Stimulated activated CD8-positive, alpha-beta memory T cell treated with anti-CD3 and anti-CD28 coated beads, Interleukin-7, amount 100 ng/mL, for 4 hours (primary cell): ENCODE results near the gene PRKG2.
"Not testable (repeated sequence)": the region's sequence is repeated elsewhere in the genome, so short reads cannot be mapped to it uniquely, and the experiment has no call there.

Experiments used
- DNase-seq, 2 donors: peaks; one replicate each; pipeline ENCODE4 v3.0.0-alpha.2; 2020; ENCODE audit warnings: low read depth in 2 of 2

Gene PRKG2, protein sequence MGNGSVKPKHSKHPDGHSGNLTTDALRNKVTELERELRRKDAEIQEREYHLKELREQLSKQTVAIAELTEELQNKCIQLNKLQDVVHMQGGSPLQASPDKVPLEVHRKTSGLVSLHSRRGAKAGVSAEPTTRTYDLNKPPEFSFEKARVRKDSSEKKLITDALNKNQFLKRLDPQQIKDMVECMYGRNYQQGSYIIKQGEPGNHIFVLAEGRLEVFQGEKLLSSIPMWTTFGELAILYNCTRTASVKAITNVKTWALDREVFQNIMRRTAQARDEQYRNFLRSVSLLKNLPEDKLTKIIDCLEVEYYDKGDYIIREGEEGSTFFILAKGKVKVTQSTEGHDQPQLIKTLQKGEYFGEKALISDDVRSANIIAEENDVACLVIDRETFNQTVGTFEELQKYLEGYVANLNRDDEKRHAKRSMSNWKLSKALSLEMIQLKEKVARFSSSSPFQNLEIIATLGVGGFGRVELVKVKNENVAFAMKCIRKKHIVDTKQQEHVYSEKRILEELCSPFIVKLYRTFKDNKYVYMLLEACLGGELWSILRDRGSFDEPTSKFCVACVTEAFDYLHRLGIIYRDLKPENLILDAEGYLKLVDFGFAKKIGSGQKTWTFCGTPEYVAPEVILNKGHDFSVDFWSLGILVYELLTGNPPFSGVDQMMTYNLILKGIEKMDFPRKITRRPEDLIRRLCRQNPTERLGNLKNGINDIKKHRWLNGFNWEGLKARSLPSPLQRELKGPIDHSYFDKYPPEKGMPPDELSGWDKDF

DNA sequence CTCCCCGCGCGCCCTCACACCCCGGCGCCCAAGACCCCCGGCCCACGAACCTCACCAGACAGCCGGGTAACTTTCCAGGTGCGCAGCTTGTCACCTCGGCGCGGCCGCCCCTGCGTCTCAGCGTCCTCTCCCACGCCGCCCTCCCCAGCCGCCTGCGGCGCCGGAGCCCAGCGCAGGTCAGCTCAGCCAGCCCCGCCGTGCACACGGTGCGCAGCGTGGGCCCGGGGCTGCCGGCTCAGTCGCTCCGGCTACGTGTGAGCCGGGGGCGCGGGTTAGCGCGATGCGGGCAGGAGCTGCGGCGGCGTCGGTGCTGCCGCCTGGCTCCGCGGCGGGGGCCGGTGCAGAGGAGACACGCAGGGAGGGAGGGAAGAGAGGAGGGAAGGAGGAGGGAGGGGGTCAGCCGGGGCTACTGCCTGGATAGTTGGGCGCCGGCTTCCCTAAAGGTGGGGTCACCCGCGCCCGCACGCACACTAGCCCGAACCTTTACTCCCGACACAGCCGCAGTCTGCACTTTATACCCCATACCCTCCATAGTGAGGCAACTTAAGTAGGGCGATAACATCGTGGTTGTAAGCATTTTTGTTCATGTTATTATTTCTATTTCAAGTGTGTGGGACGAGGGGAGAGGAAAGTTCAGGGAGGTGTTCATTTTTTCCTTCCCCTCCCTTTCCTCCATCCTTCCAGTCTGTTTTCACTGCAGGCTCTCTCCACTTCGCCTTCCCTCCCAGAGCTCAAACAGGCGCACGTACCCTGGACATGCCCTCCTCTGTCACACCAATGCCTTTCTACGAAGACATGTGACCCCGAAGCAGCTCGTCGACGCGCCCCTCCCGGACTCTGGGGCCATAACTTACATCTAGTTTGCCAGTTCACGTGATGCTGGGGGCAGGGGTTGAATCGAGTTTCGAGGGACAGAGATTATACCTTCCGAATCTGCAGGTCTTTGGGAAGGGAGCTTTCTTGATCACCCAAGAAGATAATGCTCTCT, at the start of gene PRKG2:
PRKG2 (minus strand) TSS at position 342 of the 988 bp plus-strand sequence. CDS start 10,175 bp downstream, outside the sequence.
- DNase-seq, result no peak

DNA sequence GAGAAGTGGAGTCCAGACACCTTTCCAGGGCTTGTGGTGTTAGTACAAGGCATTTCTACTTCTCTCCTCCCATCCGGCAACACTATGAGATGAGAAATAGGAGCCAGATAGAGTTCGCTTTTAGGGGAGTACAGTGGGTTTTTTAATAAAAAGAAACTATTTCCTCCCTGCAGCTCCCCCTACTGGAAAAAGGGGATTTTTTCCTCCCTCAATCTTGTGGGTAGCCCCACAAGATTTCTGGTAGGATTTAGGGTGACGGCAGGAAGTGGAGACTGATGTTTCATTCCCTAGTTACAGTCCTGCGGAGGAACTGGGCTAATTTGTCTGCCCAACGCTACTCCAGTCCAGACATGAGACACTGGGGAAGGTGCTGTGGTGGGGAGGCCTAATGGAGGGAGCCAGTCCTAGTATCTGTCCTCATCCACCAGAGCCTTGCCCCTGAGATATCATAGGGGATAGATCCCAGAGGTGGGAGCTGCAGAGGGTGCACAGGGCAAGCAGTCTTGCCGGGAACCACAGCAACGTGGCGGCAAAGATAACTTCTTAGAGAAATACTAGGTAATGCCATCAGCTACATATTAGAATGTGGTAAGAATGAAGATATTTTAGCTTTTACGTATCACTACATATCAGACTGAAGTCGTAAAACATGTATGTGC, 45.5 kb upstream of the PRKG2 start:
- no peak for DNase-seq

DNA sequence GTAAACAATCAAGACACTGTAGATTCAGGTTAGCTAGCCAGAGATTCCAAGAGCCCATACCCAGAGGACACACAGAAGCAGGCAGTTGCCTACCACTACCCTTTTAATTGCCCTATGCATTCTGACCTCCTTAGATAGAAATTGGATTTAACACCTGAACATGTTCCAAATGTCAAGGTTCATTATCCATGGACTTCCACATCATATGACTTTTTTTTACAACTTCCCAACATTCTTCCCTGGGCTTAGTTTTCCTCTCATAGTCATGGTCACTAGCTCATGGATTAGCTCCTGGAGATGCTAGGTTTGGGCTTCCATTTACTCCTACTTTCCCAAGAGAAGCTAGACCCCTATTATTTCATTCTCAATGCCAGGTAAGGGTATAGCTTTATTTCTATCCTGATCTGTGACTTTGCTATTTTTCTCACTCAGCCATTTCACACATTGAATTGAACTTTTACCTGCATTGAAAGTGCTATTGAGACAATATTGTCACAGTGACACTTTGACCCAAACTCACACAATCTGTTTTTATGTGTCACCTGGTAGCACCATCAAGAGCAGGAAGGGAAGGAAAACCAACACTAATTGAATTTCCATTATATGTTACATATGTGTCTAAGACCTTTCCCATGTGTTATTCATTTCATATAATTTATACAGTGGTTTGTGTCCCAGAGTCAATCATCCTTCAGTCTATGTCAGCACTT, 44.0 kb upstream of the PRKG2 start:
- DNase-seq, result no peak

DNA sequence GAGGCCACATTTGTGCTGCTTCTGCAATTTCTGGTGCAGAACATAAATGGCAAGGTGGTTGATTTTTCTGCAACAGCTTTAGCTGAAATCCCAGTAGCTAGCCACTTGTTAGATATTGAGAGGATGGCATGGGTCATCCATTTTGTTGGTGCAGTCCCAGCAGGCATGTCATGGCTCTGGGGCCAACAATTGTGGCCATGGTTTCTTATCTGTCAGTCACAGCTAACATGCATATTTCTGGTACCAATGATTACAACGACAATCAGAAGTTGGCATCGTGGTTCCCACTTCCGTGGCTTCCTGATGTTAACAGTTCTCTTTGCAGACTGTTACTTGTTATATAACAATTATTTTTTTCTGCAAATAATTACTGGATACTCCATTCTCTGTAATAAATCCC, 42.8 kb upstream of the PRKG2 start:
- DNase-seq, result no peak

DNA sequence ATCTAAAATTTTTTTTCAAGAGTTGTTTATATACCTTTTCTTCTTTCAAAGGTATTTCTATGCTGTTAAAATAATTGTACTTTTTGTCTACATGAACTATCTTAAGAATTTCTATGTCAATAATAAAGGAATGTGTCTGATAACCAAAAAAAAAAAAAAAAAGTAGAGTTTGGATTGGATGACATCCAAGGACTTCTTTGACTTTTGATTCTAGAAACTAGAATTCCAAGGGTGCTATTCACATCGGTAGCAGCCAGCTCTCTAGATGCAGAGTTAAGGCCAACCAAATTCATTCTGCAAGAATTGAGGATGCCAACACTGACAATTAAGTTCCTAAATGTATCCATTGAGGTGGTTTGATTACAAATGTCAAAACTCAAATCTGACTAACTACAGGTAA, 42.0 kb upstream of the PRKG2 start:
- no peak for DNase-seq

DNA sequence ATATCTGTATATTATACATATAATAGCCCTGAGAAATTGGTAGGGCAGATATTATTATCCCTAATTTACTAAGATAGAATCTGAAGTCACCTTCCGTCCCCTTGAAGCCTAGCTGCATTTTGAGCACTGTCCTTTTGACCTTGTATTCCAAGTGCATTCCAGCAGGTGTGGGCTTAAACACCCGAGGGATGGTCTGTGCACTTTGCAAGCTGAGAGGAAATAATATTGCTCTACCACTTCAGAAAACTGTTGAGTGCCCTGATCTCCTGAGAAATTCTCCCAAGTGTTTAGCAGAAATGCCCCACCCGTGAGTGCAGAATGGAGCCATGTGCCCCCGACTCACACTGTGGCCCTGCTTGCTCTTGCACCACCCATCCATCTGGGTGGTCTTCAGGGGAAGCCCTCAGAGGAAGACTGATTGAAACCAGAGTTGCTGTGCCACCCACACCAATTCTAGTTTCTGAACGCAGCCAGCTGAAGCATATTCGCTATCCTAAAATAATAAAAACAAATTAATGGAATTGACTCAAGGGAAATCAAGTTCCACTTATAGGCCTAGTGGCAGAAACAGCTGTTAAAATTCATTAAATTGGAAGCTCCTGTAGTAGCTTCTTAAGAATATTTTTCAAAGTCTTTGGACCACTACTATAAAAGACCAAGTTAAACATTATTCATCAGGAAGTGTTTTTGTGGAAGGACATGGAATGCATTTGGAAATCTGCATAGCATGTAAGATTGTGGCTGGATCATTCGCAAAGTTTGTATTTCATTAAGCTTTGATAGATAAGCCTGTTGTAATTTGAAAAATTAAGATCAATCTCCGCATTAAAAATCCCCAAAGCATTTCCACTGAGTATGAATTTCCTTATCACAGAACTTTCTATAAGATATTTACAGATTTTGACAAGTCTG, 41.3 kb upstream of the PRKG2 start:
- DNase-seq, result no peak

DNA sequence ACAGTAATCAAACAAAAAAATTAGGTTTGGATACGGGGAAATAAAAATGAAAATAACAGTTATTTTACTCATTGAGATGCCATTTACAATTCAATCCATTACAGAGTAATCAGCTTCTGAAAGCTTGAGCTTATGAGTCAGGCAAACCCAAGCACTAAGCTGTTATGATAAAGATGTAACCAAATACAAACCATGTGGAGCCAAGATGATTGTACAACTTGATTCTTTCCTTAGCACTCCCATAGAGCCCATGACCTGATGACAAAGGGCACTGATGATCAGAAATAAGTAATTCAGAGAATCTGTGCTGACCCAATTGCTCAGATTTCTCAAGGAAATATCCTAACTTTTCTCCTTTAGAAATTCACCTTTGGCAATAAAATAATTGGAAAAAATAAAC, 40.5 kb upstream of the PRKG2 start:
- DNase-seq, result no peak

DNA sequence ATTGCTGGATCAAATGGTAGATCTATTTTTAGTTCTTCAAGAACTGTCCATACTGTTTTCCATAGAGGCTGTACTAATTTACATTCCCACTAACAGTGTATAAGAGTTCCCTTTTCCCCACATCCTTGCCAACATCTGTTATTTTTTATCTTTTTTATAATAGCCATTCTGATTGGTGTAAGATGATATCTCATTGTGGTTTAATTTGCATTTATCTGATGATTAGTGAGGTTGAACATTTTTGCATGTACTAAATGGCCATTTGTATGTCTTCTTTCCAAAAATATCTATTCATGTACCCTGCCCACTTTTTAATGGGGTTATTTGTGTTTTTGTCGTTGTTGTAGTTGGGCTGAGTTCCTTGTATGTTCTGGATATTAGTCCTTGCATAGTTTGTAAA, 35.4 kb upstream of the PRKG2 start:
- DNase-seq, result no peak

DNA sequence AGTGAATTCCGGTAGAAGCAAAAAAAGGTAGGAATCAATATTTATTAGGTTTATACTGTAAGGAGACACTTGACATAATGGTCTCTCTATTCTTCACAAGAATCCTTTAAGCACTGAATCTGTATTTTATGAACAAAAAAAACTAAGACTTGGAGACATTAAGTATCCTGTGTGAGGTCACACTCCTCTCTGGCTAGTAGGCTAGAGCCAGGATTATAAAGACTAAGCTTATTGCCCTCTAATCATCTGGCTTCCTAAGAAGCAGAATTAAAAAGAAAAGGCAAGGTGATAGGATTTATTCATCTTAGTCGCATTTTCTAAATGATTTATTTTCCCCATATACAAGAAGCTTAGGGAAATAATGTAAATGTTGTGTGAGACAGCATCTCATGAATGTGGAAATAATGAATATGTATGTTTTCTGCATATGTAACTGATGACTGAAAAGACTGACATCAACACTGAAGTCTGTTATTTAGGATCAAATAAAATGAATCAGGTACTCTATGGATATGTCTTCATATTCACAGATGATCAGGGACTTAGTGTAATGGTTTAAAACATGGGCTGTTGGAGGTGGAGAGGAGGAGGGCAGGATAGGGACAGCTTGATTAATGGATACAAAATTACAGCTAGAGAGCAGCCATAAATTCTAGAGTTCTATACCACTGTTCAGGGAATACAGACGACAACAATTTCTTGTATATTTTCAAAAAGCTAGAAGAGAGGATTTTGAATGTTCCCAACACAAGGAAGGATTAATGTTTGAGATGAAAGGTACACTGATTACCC, 30.4 kb upstream of the PRKG2 start:
- DNase-seq, result no peak

DNA sequence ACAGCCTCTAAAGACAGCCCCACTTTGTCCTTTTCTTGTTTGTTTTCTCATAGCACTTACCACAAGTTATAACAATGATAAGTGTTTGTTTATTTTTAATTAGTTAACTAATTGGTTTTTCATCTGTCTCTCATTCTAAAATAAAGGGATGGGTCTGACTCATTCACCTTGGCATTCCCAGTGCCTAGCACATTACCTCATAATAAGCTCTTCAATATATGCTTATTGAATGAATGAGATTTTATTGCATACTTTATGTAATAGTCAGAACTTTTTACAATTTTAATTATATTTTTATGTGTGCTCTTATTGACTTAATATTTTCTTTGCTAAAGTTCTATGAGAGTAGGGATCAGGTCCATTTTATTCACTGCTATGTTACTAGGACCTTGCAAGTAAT, 22.8 kb upstream of the PRKG2 start:
- DNase-seq, result no peak

DNA sequence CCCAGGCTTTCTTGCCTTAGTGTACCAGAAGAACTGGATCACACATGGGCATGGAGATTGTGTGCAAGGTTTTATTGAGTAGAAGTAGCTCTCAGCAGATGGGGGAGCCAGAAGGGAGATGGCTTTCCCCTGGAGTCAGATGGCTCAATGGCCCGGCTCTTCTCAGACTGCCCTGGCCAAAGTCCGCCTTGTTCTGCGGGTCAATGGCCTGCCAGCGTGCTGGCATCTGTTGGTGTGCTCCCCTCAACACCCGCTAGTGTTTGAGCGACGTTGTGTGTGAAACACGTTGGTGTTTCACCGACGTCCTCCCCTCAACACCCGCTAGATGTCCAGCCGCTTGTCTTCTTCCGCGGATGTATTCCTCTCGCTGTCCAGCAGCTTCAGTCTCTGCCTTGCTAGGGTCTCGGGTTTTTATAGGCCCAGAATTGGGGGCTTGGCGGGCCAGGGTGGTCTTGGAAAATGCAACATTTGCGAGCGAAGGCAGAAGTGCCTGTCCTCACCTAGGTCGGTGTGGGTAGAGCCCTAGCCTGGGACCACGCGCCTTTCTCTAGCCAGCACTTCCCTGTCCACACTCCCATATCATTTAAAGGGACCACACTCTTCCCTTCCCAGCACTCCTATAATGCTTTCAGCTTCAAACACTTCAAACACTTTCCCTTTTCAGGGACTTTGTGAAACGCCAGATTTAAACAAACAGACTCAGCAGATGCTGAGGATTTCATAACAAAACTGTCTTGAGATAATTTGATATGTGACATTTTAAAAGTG, 21.1 kb upstream of the PRKG2 start:
- DNase-seq, result no peak

DNA sequence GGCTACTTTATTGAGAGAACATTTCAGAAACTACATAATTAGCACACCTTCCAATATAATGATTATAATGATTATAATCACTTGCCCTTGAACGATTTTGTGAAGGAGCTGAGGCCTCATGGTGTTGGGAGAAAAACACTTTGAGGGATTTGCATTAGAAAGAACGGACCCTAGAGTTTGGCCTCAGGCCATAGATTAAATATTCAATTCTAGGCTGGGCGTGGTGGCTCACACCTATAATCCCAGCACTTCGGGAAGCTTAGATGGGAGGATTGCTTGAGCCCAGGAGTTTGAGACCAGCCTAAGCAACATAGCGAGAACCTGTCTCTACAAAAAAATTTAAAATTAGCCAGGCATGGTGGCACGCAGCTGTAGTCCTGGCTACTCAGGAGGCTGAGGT, 12.9 kb upstream of the PRKG2 start:
- DNase-seq, result no peak

DNA sequence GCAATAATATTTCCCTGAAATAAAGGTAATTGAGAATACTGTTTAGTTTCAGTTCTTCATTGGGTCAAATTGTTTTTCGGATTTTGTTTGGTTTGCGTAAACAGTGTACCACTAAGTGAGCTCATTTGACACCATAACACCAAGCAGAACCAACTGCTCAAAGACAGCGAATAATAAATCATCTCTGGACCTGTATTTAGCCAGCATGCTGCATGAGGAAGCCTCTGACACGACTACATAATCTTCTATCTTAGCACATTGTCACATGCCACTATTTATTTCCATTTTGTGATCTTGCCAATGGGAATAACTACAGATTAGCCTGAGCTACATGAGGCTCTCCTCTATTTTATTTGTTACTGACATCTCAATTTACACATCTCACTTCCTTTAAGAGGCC, 12.1 kb upstream of the PRKG2 start:
- no peak for DNase-seq

DNA sequence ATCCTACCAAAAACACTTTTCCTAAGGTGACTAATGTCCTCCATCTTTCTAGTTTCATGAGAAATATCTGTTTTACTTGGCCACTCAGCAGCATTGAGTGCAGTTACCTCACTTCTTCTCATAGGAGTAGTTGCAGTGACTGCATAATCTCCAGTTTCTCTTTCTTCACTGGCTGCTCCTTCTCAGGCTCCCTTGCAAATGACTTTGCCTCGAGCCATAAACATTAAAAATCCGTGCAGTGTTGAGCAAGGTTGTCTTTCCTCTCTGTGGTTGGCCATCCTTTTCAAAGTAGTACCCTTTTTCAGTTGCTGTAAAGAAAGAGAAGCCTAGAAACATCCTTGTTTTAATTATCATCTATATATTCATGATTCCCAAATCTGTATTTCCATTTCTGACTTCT, 10.2 kb upstream of the PRKG2 start:
- no peak for DNase-seq

DNA sequence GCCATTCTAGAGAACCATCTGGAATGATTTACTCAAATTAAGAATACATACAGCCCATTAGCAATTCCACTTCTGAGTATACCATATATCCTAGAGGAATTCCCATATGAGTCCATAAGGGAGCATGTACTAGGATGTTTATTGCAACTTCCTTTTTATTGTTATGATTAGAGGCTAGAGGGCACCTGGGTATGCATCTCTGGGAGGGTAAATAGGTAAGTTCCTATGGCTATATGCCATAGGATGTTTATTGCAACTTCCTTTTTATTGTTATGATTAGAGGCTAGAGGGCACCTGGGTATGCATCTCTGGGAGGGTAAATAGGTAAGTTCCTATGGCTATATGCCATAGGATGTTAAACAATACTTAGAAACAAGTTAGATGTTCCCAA, 7.1 kb upstream of the PRKG2 start:
- not testable (repeated sequence) for DNase-seq

DNA sequence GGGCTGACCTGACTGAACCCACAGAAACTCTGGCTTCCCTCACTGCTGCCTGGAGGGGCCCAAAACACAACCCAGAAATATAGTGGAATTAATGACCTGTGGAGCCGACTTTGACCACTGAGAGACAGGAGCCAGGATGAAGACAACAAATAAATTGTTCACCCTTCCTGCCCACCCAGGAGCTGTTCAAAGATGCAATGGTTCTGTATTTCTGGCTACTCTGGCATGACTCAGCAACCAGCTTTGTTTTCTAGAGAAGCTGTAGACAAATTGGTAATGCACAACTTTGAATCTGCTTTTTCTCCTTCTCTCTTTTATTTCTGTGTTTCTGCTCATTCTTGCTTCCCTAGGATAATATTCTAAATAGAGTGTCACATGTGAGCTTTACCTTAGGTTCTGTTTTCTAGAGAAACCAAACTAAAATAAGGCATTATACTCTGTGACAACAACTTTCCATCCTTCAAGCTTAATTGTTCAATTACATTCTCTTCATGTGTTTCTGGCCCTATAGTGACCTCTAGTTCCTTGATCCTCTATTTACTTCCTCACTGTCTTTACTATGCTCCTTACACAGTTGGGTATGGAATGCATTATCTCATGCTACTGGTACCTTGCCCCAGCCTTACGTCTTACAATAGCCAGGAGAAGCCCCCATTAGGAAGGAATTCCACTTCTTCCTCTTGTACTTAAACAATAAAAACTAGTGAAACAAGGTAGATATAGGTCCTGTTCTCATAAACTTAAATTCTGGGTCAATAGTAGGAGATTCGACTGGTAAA, 6.5 kb upstream of the PRKG2 start:
- no peak for DNase-seq

DNA sequence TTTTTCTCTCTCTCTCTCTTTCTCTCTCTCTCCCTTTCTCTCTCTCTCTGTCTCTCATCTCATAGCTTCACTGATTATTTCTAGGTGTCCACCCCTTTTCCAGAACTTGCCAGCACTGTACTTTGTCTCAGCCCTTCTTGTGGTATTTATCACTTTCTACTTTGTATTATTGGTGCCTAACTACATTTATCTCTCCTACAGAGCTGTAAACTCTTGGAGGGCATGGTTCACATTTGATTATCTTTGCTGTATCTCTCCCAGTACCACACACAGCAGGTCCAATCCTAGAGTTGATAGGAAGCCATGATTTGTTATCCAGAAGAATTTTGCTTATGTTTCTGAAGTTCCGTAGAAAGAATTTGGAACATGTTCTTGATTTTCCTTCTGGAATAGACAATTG, 5.2 kb upstream of the PRKG2 start:
- DNase-seq, result no peak
